DND-41 (cell line): ENCODE measurements around the gene FKBP3.

ENCODE experiments used
- ATAC-seq: fragments of 200-7000 bp; cut with Tn5 transposase; 3 replicates; pipeline ENCODE4 v1.9.1; 2021; ENCODE audit warnings: low read depth; ENCODE audit not compliant: insufficient read depth
- DNase-seq: peaks from one replicate; pipeline ENCODE4 v3.0.0-alpha.2; 2020
- H2AFZ ChIP-seq: 2 replicates; pipeline ENCODE4 v1.6.0; 2012; ENCODE audit warnings: low read depth, low read length
- H3K27ac ChIP-seq: 2 replicates; pipeline ENCODE4 v1.5.1; 2012; ENCODE audit warnings: low read length, inconsistent platforms
- H3K27me3 ChIP-seq: fragments of 200-600 bp; sonication (generic); 2 replicates; pipeline ENCODE4 v1.6.0; 2012; ENCODE audit warnings: low read length, mild to moderate bottlenecking, inconsistent platforms; ENCODE audit not compliant: insufficient read depth, poor library complexity
- H3K36me3 ChIP-seq: 2 replicates; pipeline ENCODE4 v1.5.1; 2012; ENCODE audit warnings: low read length, inconsistent platforms; ENCODE audit not compliant: insufficient read depth
- H3K4me1 ChIP-seq: 2 replicates; pipeline ENCODE4 v1.5.1; 2012; ENCODE audit warnings: mild to moderate bottlenecking, low read length; ENCODE audit not compliant: insufficient read depth
- H3K4me2 ChIP-seq: 2 replicates; pipeline ENCODE4 v1.6.0; 2012; ENCODE audit warnings: mild to moderate bottlenecking, moderate library complexity, low read length, inconsistent platforms; ENCODE audit not compliant: insufficient read depth
- H3K4me3 ChIP-seq, 2 experiments: fragments of 200-600 bp in 1 of 2; shearing (Covaris generic) in 1 of 2; 2 replicates each; pipeline ENCODE4 v1.5.1; 2012 to 2016; ENCODE audit warnings: inconsistent platforms in 2 of 2, low read length in 2 of 2, mild to moderate bottlenecking in 2 of 2, low read depth in 1 of 2, moderate library complexity in 1 of 2
- H3K79me2 ChIP-seq: 2 replicates; pipeline ENCODE4 v1.6.0; 2012; ENCODE audit warnings: low read length, inconsistent platforms; ENCODE audit not compliant: insufficient read depth
- H3K9ac ChIP-seq: 2 replicates; pipeline ENCODE4 v1.6.0; 2012; ENCODE audit warnings: low read depth, mild to moderate bottlenecking, inconsistent platforms, low read length, moderate library complexity
- H3K9me3 ChIP-seq: 2 replicates; pipeline ENCODE4 v1.5.1; 2012; ENCODE audit warnings: low read length, moderate library complexity, mild to moderate bottlenecking, inconsistent platforms; ENCODE audit not compliant: insufficient read depth, severe bottlenecking
- H4K20me1 ChIP-seq: 2 replicates; pipeline ENCODE4 v1.6.0; 2012; ENCODE audit warnings: low read length; ENCODE audit not compliant: insufficient read depth
- CTCF ChIP-seq: IDR thresholded peaks from 2 replicates; pipeline ENCODE4 v1.5.1; 2012; ENCODE audit warnings: borderline replicate concordance, low read length, moderate library complexity, mild to moderate bottlenecking; ENCODE audit not compliant: poor library complexity, severe bottlenecking; ENCODE audit errors: extremely low read depth
- EZH2 ChIP-seq: IDR thresholded peaks from 3 replicates; pipeline ENCODE4 v1.6.1; 2012; ENCODE audit warnings: borderline replicate concordance, low read depth, mild to moderate bottlenecking, moderate library complexity, low read length, inconsistent platforms; ENCODE audit not compliant: severe bottlenecking

FKBP3 gene

GRCh38 chr14:45134051-45134958, at the start of gene FKBP3:
Gene FKBP3, minus strand, starts transcription at chr14:45134481. Its CDS starts 25 bp downstream, at chr14:45134456.
- Histone ChIP-seq H3K4me3 (peak within 1 kb of the TSS; percentile 98 to 99), H3K4me1 (peaks cover 60% of the 10 kb centered on the region), H3K9me3 (no peaks in the 10 kb centered on the region), H3K36me3 (peaks cover 13% of the 10 kb centered on the region; the same call in 1 of the 2 replicates), H3K27me3 (no peaks in the 10 kb centered on the region), H3K79me2 (peaks cover 82% of the 10 kb centered on the region), H4K20me1 (peaks cover 7% of the 10 kb centered on the region), H2AFZ (peak within 1 kb of the TSS; percentile 97), H3K4me2 (peak within 1 kb of the TSS; percentile 87), H3K27ac (peak within 1 kb of the TSS; percentile 94), H3K9ac (peak within 1 kb of the TSS; percentile 95)
- no peak for TF ChIP-seq EZH2
- peak; percentile 46 for TF ChIP-seq CTCF
- ATAC-seq, result peak; percentile 87
- peak; percentile 97 for DNase-seq

GRCh38 chr14:45181806-45182205, 47.5 kb upstream of the FKBP3 start:
- Histone ChIP-seq H3K27me3 (no peaks in the 10 kb centered on the region), H2AFZ (no peak overlapping the region), H3K36me3 (peaks cover 14% of the 10 kb centered on the region; the same call in 1 of the 2 replicates), H3K9ac (no peak overlapping the region), H3K4me2 (no peak overlapping the region), H4K20me1 (no peaks in the 10 kb centered on the region), H3K27ac (no peak overlapping the region), H3K79me2 (no peaks in the 10 kb centered on the region), H3K4me1 (no peaks in the 10 kb centered on the region), H3K9me3 (no peaks in the 10 kb centered on the region), H3K4me3 (no peak overlapping the region)
- DNase-seq (no peak), ATAC-seq (no peak)
- TF ChIP-seq CTCF (no peak), EZH2 (no peak)

- no peak for TF ChIP-seq EZH2
- no peak for TF ChIP-seq CTCF
- ATAC-seq (no peak), DNase-seq (no peak)
- Histone ChIP-seq H3K36me3 (peaks cover 11% of the 10 kb centered on the region; the same call in 1 of the 2 replicates), H3K9me3 (no peaks in the 10 kb centered on the region), H2AFZ (no peak overlapping the region), H3K4me1 (no peaks in the 10 kb centered on the region), H3K27me3 (no peaks in the 10 kb centered on the region), H3K4me2 (no peak overlapping the region), H3K27ac (no peak overlapping the region), H3K79me2 (no peaks in the 10 kb centered on the region), H4K20me1 (no peaks in the 10 kb centered on the region), H3K4me3 (no peak overlapping the region), H3K9ac (no peak overlapping the region)
These were observed 47.0 kb upstream of the FKBP3 start for GRCh38 chr14:45181329-45181728.
